Right cardiac atrium (tissue), 5 donors: Measurements from ENCODE around the gene LRG1. TPM values are rescaled to one million over a fixed set of nuclear protein-coding genes. Genes with fewer than 3 reads are reported as not detected.

Experiments
- ATAC-seq, 2 donors: fragments of 200-7000 bp; cut with Tn5 transposase; one replicate each; pipeline versions ENCODE4 v1.8.0 to v1.9.1; 2020; ENCODE audit warnings: moderate library complexity in 2 of 2, mild to moderate bottlenecking in 1 of 2
- DNase-seq, 3 donors: peaks; one replicate each; pipeline ENCODE4 v3.0.0-alpha.2; 2020
- H3K27ac ChIP-seq: one replicate; pipeline ENCODE4 v1.5.1; 2013; ENCODE audit warnings: mild to moderate bottlenecking, low read length, control low read depth, moderate library complexity
- H3K27me3 ChIP-seq: one replicate; pipeline ENCODE4 v1.6.1; 2013; ENCODE audit not compliant: control insufficient read depth, insufficient read depth
- H3K4me1 ChIP-seq: one replicate; pipeline ENCODE4 v1.6.1; 2013; ENCODE audit warnings: low read length; ENCODE audit not compliant: control insufficient read depth, insufficient read depth
- H3K4me3 ChIP-seq: one replicate; pipeline ENCODE4 v1.5.1; 2013; ENCODE audit warnings: low read length, control low read depth
- H3K9me3 ChIP-seq: one replicate; pipeline ENCODE4 v1.6.1; 2013; ENCODE audit warnings: low read length; ENCODE audit not compliant: control insufficient read depth
- WGBS: extraction: QIAGEN DNeasy Blood & Tissue Kit; methylation state at CpG from one replicate; pipeline ENCODE4 v1.1.7; 2013; 5-methylcytosine and 5-hydroxymethylcytosine counted together
- intact Hi-C, 4 donors: fragments of 100-400 bp; cut with DNase I; formaldehyde crosslinking; loops; one replicate each; pipeline versions ENCODE4 v1.11.0 to v1.14.0; 2022 to 2023
- long read RNA-seq, 4 donors: library from polyadenylated mRNA; unstranded; transcript quantifications; one replicate each; pipeline ENCODE4 v2.0.0, GENCODE V29; 2020 to 2021
- polyA plus RNA-seq: library from polyadenylated mRNA; stranded (reverse); fragments of 200-250 nt; gene quantifications from one replicate; pipeline ENCODE4 v1.2.3, GENCODE V29; 2013
- total RNA-seq, 4 donors: library from RNA; stranded (reverse); fragmentation: NEBNext Ultra II Directional; extraction: Animal tissue kit (Norgen Biotek cat#: 25700); gene quantifications; one replicate each; pipeline ENCODE4 v1.2.1, GENCODE V29; 2021
- donor health status: healthy with polysubstance abuse.
- donor health status: DM: no; HTN: yes; CAD: no.
- donor health status: DM: no; HTN: no; CAD: no.
- donor health status: DM: no; HTN: yes; CAD: no; lungs with severe emphysema.
- donor health status: DM: yes; HTN: yes; CAD: no.

LRG1 gene, protein sequence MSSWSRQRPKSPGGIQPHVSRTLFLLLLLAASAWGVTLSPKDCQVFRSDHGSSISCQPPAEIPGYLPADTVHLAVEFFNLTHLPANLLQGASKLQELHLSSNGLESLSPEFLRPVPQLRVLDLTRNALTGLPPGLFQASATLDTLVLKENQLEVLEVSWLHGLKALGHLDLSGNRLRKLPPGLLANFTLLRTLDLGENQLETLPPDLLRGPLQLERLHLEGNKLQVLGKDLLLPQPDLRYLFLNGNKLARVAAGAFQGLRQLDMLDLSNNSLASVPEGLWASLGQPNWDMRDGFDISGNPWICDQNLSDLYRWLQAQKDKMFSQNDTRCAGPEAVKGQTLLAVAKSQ
- total RNA-seq, result 1 to 10 TPM in 1 of 4 donors, under 1 TPM in 3; 0.20 to 1.1 (median 0.31) TPM
- polyA plus RNA-seq, result 0.41 TPM
- long read RNA-seq, donor 1, result 0 reads
- long read RNA-seq, donor 2, result 0 reads
- long read RNA-seq, donor 3, partial matches to known transcripts, result 0 of 1 reads
- long read RNA-seq, donor 3, other reads (novel, unspliced or antisense), result 1 of 1 reads
- long read RNA-seq, donor 4, result 0 reads

DNA sequence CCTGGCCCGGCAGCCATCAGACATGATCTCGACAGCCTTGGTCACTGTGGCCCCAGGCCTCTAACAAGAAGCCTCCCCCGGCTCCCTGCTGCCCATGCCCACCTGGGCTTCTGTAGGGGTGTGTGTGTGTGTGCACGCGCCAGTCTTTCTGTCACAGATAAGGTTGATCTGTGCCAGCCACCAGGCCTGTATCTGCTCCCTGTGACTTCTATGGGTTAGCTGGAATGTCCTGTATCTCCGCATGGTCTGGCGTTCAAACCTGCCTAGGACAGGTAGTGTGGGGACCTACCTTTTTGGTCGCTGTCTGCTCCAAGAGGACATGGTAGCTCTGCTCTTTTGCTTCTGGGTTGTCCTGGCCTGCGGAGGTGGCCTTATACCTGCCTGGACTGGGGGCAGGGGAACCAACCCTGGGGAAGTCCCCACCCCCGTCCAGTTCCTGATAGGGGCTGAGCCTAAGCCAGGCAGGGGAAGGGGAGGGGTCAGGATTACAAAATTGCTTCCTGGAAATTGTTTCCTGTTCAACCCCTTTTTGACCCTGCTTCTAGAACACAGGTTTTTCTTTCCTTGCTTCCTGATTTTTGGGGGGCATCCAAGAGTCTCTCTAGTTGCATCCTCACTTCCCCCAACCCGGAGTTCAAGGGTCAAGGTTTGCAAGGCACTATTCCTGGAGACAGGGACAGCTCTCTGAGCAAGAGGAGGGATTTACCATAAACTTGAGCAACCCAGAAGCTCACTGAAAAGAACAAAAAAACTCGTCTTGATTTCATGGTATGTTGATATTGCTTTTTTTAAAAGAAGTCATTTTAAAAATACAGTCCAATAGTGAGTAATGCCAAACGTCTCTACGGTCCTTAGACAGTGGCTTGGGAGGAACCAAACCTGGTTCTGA, at the start of gene LRG1:
Gene LRG1, minus strand, starts transcription at position 344 of the 889 bp plus-strand sequence. Its CDS starts 23 bp downstream, at position 321.
- H3K27ac ChIP-seq, result no peak within 1 kb of the TSS
- no peaks in the 10 kb centered on the region for H3K9me3 ChIP-seq
- H3K4me3 ChIP-seq, result no peak within 1 kb of the TSS
- no peaks in the 10 kb centered on the region for H3K27me3 ChIP-seq
- DNase-seq (no peak), ATAC-seq (peak; percentile 40 to 72)
- intact Hi-C loops, result no loop called here
- H3K4me1 ChIP-seq, result no peaks in the 10 kb centered on the region
- WGBS, result 52% methylated on average over 14 of the region's 14 CpGs

DNA sequence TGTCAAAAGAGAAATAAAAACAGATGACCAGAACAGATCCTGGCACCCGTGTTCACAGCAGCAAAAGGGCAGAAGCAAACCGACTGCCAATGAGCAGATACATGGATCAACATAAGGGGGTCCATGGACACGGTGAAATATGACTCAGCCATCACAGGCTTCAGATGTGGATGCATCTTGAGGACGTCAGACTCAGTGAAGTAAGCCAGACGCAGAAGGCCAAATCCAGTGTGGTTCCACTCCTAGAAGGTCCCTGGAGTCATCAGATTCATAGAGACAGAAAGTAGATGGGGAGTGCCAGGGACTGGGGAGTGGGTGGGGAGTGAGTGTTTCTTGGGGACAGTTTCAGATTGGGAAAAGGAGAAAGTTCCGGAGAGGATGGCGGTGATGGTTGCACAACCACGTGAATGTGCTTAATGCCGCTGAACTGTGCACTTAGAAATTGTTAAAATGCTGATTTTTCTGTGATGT, 48.5 kb upstream of the LRG1 start:
- H3K4me3 ChIP-seq, result no peak overlapping the region
- no peaks in the 10 kb centered on the region for H3K4me1 ChIP-seq
- WGBS, result 54% methylated on average over 9 of the region's 9 CpGs
- no peaks in the 10 kb centered on the region for H3K27me3 ChIP-seq
- ATAC-seq, result no peak
- no peak overlapping the region for H3K27ac ChIP-seq
- DNase-seq, result no peak
- intact Hi-C loops, result no loop called here
- H3K9me3 ChIP-seq, result no peaks in the 10 kb centered on the region

DNA sequence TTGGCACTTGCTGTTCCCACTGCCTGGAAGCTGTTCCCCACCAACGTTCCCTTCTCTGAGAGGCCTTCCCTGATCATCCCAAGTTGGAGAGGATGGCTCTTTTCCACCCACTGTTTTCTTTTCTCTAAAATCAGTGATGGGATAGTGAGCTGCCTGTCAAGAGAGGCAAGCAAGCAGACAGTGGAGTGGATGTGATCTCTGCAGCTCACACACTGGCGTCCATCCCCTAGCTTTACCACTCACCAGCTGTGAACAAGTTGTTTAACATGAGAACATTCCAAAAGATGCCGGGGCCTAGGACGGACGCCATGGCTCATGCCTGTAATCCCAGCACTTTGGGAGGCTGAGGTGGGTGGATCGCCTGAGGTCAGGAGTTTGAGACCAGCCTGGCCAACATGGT, 47.7 kb upstream of the LRG1 start:
- H3K4me3 ChIP-seq, result no peak overlapping the region
- ATAC-seq, result no peak

DNA sequence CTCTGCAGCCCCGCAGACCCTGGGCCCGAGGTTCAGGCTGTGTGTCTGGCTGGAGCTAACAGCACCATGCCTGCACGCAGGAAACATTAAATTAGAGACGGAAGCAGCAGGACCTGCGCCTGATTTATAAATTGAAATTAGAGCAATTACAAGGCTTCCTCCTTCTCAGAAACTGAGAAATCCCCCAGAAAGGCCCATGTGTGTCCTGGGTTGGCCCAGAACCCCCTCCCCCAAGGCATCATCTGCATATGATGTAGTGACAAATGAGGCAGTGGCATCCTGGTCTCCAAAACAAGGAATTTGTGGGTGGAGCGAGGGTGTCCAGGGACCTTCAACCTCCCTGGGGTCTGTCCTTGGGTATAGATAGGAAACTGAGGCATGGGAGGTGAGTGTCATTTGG, 46.9 kb upstream of the LRG1 start:
- ATAC-seq, result no peak
- Histone ChIP-seq H3K9me3 (no peaks in the 10 kb centered on the region), H3K27me3 (no peaks in the 10 kb centered on the region), H3K4me1 (no peaks in the 10 kb centered on the region), H3K4me3 (no peak overlapping the region), H3K27ac (no peak overlapping the region)
- WGBS, result 79% methylated on average over 6 of the region's 6 CpGs
- intact Hi-C loops, result no loop called here
- peak in 1 of 3 donors; percentile 2 for DNase-seq

More for the DNA sequence above, 47.7 kb upstream of the LRG1 start:
- Histone ChIP-seq H3K4me1 (no peaks in the 10 kb centered on the region), H3K9me3 (no peaks in the 10 kb centered on the region), H3K27ac (no peak overlapping the region), H3K27me3 (no peaks in the 10 kb centered on the region)
- DNase-seq, result peak in 1 of 3 donors; percentile 27
- intact Hi-C loops, result no loop called here
- WGBS, result 89% methylated on average over 6 of the region's 6 CpGs

- ATAC-seq, result no peak
- H3K27me3 ChIP-seq, result no peaks in the 10 kb centered on the region
- intact Hi-C loops, result no loop called here
- no peak overlapping the region for H3K4me3 ChIP-seq
- no peaks in the 10 kb centered on the region for H3K9me3 ChIP-seq
- WGBS, result 82% methylated on average over 6 of the region's 6 CpGs
- no peak overlapping the region for H3K27ac ChIP-seq
- DNase-seq, result no peak
- H3K4me1 ChIP-seq, result no peaks in the 10 kb centered on the region
Observed at GRCh38 chr19:4586245-4586644, 46.4 kb upstream of the LRG1 start.

DNA sequence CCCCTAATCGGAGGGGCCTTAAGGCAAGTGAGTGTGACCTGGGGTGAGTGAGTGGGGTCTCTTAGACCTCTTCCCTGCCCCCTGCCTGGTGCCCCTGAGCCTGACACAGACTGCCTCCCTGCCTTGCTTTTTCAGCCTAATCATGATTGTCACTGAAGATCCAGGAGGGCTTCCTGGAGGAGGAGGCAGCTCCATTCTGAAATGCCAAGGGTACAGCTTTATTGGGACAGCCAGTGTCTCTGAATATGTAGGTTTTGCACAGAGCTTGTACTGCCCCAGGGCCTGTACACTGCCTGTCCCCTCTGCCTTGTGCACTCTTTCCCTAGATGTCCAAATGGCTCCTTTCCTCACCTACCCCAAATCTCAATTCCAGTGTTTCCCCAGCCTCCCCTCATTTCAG, 45.7 kb upstream of the LRG1 start:
- DNase-seq, result peak in 1 of 3 donors; percentile 11
- no peak overlapping the region for H3K4me3 ChIP-seq
- no peaks in the 10 kb centered on the region for H3K27me3 ChIP-seq
- ATAC-seq, result no peak
- intact Hi-C loops, result no loop called here
- no peak overlapping the region for H3K27ac ChIP-seq
- WGBS, result 92% methylated on average over 1 of the region's 1 CpG
- H3K4me1 ChIP-seq, result no peaks in the 10 kb centered on the region
- H3K9me3 ChIP-seq, result no peaks in the 10 kb centered on the region

DNA sequence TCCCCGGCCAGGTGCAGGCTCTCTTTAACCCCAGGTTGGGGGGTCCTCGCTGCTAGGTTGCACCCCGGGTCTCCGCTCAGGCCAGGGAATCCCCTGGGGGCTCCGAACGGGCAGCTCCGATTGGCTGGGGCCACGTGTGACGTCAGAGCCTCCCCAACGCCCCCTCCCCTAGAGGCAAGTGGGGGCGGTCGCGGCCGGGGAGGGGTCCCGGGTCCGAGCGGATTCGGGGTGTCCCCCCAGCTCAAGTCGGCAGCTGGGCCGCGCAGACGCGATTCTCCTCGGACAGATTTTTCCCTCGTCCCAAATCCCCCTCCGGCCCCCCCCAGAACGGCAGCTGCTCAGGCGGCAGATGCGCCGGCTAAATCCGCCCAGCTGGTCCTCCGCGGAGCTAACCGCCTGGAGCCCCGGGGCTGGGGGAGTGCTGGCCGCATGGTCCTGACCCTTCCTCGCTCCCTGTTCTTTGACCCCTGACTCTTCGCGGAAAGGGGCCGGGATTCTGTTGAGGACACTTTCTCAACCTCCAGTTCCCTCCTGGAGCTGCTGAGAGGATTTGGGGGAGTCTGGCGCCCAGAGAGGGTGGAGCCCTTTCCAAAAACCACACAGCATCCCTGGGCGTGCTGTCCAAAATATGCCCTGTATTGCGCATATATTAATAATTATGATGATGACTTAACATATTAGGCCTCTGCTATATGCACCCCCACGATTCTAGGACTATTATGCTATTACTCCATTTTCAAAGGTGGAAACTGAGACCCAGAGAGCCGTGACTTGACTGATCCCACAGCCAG, 45.0 kb upstream of the LRG1 start:
- no peak for ATAC-seq
- intact Hi-C loops, result no loop called here

GRCh38 chr19:4583961-4584669, 44.3 kb upstream of the LRG1 start:
- Histone ChIP-seq H3K4me3 (peak overlapping the region; percentile 61), H3K9me3 (no peaks in the 10 kb centered on the region), H3K27ac (no peak overlapping the region), H3K27me3 (no peaks in the 10 kb centered on the region), H3K4me1 (no peaks in the 10 kb centered on the region)
- 3% methylated on average over 49 of the region's 49 CpGs for WGBS
- intact Hi-C loops, result no loop called here
- peak in 1 of 2 donors; percentile 36 for ATAC-seq
- peak in 2 of 3 donors; percentile 53 to 59 for DNase-seq

More for the DNA sequence above, 45.0 kb upstream of the LRG1 start:
- no peaks in the 10 kb centered on the region for H3K27me3 ChIP-seq
- H3K9me3 ChIP-seq, result no peaks in the 10 kb centered on the region
- peak overlapping the region; percentile 61 for H3K4me3 ChIP-seq
- peak in 1 of 3 donors; percentile 48 for DNase-seq
- no peaks in the 10 kb centered on the region for H3K4me1 ChIP-seq
- WGBS, result 8% methylated on average over 45 of the region's 45 CpGs
- H3K27ac ChIP-seq, result no peak overlapping the region

DNA sequence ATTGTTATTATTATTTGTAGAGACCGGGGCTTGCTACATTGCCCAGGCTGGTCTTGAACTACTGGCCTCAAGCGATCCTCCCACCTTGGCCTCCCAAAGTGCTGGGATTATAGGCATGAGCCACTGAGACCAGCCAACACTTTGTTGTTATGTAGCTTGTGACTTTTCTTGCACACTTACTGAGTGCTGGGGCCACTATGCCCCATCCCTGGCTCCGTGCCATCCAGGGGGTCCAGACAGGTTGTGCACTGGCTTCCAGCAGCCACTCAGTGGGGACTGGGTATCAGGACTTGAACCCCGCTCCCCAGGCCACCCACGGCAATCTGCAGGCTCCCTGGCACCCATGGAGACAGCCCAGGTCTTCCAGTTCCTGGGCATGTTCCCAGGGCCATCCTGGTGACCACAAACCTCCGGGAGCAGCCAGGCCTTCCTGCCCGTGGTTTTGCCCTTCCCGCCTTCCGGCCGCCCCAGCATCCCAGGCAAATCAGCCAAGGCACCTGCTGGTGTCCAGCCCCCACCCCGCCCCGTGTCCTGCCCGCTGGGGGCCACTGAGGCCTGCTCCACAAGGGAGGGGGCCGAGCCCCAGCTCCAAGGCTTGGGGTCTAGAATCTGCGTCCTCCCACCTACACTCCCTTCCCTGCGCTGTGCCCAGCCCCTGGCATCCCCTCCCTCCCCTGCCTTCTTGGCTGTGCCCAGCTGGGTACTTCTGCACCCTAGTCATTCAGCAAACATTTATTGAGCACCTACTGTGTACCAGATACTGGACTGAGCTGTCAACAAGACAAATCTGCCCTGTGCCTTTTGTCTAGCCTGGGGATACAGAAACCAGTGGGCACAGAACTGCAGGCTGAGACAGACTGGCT, 43.4 kb upstream of the LRG1 start:
- H3K27ac ChIP-seq, result no peak overlapping the region
- intact Hi-C loops, result no loop called here
- DNase-seq, result peak in 1 of 3 donors; percentile 47
- no peak for ATAC-seq
- H3K4me3 ChIP-seq, result no peak overlapping the region
- no peaks in the 10 kb centered on the region for H3K27me3 ChIP-seq
- no peaks in the 10 kb centered on the region for H3K4me1 ChIP-seq
- H3K9me3 ChIP-seq, result no peaks in the 10 kb centered on the region
- WGBS, result 68% methylated on average over 16 of the region's 16 CpGs
